Measurements from ENCODE around the gene TAAR6. TPM values are rescaled to one million over a fixed set of nuclear protein-coding genes. Genes with fewer than 3 reads are reported as not detected.
"Not testable (repeated sequence)": the region's sequence is repeated elsewhere in the genome, so short reads cannot be mapped to it uniquely, and the experiment has no call there.

The TAAR6 gene
- total and polyA plus RNA-seq, 9 of the 15 experiments (the other 6 are each of a cell fraction or from before 2014, with no cell fraction given), result not detected

DNA sequence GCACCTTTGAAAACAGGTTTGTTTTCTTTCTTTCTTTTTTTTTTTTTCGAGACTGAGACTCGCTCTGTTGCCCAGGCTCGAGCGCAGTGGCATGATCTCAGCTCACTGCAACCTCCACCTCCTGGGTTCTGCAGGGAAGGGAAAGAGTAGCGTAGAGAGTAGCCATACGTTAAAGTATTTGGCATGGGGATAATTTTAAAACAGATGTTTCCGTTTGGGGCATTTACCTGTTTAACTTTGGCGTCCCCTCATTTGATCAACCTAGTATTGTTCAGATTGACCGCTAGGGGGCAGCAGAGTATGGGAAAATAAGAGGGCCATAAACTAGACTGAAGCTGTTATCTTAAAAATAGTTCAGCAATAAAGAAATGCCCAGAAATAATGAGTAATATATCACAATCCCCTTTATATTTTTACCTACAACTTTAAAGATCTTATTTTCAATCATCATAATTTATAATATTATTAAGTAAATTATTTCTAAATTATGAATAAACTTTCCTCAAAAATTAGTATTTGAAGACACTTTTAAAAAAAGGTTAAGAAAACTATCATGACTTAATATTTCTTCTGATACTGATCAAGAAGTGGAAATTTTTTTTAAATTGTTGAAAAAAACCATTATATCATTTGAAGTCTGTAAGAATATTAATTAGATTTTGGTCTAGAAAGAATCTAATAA, 39.7 kb upstream of the TAAR6 start (continued):
- no peak for TF ChIP-seq TEAD1 (CRISPR knock-in tag; IDR thresholded peaks at IDR 0.05)
- no peak for TF ChIP-seq SMAD4 (CRISPR knock-in tag; conservative IDR thresholded peaks at IDR 0.05)
- TF ChIP-seq, protein P1, sequence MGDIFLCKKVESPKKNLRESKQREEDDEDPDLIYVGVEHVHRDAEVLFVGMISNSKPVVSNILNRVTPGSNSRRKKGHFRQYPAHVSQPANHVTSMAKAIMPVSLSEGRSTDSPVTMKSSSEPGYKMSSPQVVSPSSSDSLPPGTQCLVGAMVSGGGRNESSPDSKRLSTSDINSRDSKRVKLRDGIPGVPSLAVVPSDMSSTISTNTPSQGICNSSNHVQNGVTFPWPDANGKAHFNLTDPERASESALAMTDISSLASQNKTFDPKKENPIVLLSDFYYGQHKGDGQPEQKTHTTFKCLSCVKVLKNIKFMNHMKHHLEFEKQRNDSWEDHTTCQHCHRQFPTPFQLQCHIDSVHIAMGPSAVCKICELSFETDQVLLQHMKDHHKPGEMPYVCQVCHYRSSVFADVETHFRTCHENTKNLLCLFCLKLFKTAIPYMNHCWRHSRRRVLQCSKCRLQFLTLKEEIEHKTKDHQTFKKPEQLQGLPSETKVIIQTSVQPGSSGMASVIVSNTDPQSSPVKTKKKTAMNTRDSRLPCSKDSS (IDR thresholded peaks at IDR 0.05; ENCODE audit: low read depth, partially characterized antibody), result no peak
- TF ChIP-seq, protein P2, sequence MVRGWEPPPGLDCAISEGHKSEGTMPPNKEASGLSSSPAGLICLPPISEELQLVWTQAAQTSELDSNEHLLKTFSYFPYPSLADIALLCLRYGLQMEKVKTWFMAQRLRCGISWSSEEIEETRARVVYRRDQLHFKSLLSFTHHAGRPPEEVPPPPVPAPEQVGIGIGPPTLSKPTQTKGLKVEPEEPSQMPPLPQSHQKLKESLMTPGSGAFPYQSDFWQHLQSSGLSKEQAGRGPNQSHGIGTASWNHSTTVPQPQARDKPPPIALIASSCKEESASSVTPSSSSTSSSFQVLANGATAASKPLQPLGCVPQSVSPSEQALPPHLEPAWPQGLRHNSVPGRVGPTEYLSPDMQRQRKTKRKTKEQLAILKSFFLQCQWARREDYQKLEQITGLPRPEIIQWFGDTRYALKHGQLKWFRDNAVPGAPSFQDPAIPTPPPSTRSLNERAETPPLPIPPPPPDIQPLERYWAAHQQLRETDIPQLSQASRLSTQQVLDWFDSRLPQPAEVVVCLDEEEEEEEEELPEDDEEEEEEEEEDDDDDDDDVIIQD (CRISPR knock-in tag; IDR thresholded peaks at IDR 0.05), result no peak
- no peak for TF ChIP-seq SREBF1 (IDR thresholded peaks at IDR 0.05; ENCODE audit: borderline replicate concordance, low read depth, low read length)
- peak; percentile 36; the same call in 1 of the 2 replicates for TF ChIP-seq SMC3 (conservative IDR thresholded peaks at IDR 0.05; ENCODE audit: insufficient read depth, low read depth, low read length)
- no peak for TF ChIP-seq GTF2E2 (tag; IDR thresholded peaks at IDR 0.05)

DNA sequence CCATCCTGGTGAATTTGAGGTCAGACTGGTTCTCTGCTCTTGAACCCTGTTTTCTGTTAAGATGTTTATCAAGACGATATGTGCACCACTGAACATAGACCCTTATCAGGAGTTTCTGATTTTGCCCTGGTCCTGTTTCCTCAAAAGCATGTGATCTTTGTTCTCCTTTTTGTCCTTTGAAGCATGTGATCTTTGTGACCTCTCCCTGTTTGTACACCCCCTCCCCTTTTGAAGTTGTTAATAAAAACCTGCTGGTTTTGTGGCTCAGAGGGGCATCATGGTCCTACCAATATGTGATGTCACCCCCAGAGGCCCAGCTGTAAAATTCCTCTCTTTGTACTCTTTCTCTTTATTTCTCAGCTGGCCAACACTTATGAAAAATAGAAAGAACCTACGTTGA, 35.6 kb upstream of the TAAR6 start:
- in situ Hi-C loops (cut with MboI), result loop anchor here (25.0 kb wide), 2 partner anchors 228 to 1003 kb away; partner anchors contain the start of gene VNN2
- DNase-seq (ENCODE audit: extremely low read depth in 1 of 4, low spot score in 3 of 4); ATAC-seq; H3K36me3 ChIP-seq (ENCODE audit: control insufficient read depth, insufficient read depth, low read length); H3K9me3 ChIP-seq (replicated peaks; ENCODE audit: control insufficient read depth, insufficient read depth, low read depth, low read length); H2AFZ ChIP-seq (ENCODE audit: low read depth, low read length); H3K4me1 ChIP-seq (replicated peaks in 1 of 2; ENCODE audit: control insufficient read depth in 2 of 2, insufficient read depth in 2 of 2, low read length in 2 of 2); H3K4me3 ChIP-seq; POLR2A ChIA-PET; H3K4me2 ChIP-seq (ENCODE audit: insufficient read depth, low read length); FAIRE-seq; H3K27ac ChIP-seq (ENCODE audit: extremely low read depth, low read depth, low read length); H3K27me3 ChIP-seq (ENCODE audit: control insufficient read depth in 2 of 2, insufficient read depth in 2 of 2, low read length in 2 of 2); BruUV-seq (replicated peaks); CTCF ChIA-PET (ENCODE audit: low intra/inter-chr PET ratio); H3K79me2 ChIP-seq (ENCODE audit: control insufficient read depth, insufficient read depth, low read length); H3K9ac ChIP-seq (ENCODE audit: insufficient read depth in 1 of 2, low read depth in 2 of 2, low read length in 2 of 2); H3K9me1 ChIP-seq (ENCODE audit: control insufficient read depth, insufficient read depth, low read length); H4K20me1 ChIP-seq (replicated peaks; ENCODE audit: control insufficient read depth, insufficient read depth, low read length): not testable (repeated sequence)
- intact Hi-C loops (cut with micrococcal nuclease), result loop anchor here (5.0 kb wide), 4 partner anchors 133 to 1018 kb away; no protein-coding TSS in a partner anchor
- 0% methylated on average over 2 of the region's 2 CpGs for WGBS (ENCODE audit: insufficient coverage, low coverage, missing lambda C conversion rate)
